Lower lobe of right lung (tissue), 2 donors: ENCODE results near the gene MAST2. TPM values are rescaled to one million over a fixed set of nuclear protein-coding genes. Genes with fewer than 3 reads are reported as not detected.

Source experiments
- ATAC-seq, 2 donors: fragments of 200-7000 bp; cut with Tn5 transposase; one replicate each; pipeline ENCODE4 v1.9.1; 2020 to 2022; ENCODE audit warnings: mild to moderate bottlenecking in 2 of 2, moderate library complexity in 2 of 2
- DNase-seq: peaks from one replicate; pipeline ENCODE4 v3.0.0-alpha.2; 2020
- H3K27ac ChIP-seq: fragments of 200-600 bp; one replicate; pipeline ENCODE4 v1.8.0; 2022
- H3K27me3 ChIP-seq: fragments of 200-600 bp; one replicate; pipeline ENCODE4 v1.8.0; 2022; ENCODE audit warnings: low read depth
- H3K36me3 ChIP-seq: fragments of 200-600 bp; one replicate; pipeline ENCODE4 v1.8.0; 2022; ENCODE audit warnings: mild to moderate bottlenecking
- H3K4me1 ChIP-seq: fragments of 200-600 bp; one replicate; pipeline ENCODE4 v1.8.0; 2022
- H3K4me3 ChIP-seq: fragments of 200-600 bp; one replicate; pipeline ENCODE4 v1.8.0; 2022; ENCODE audit warnings: mild to moderate bottlenecking
- H3K9me3 ChIP-seq: fragments of 200-600 bp; one replicate; pipeline ENCODE4 v1.8.0; 2022
- intact Hi-C: fragments of 100-400 bp; cut with DNase I; formaldehyde crosslinking; loops from one replicate; pipeline ENCODE4 v1.11.0; 2022
- total RNA-seq: library from RNA; stranded (reverse); fragmentation: NEBNext Ultra II Directional; extraction: Animal tissue kit (Norgen Biotek cat#: 25700); gene quantifications from one replicate; pipeline ENCODE4 v1.2.1, GENCODE V29; 2021
- TF ChIP-seq, protein P1 (sequence below): fragments of 200-600 bp; IDR thresholded peaks from one replicate; pipeline ENCODE4 v1.8.0; 2022; ENCODE audit warnings: antibody characterized with exemption, mild to moderate bottlenecking
- donor health status: DM: no; HTN: yes; CAD: no; lungs with severe emphysema.

MAST2 gene
- total RNA-seq, 1 donor from 2014 or later, result 25.8 TPM

DNA sequence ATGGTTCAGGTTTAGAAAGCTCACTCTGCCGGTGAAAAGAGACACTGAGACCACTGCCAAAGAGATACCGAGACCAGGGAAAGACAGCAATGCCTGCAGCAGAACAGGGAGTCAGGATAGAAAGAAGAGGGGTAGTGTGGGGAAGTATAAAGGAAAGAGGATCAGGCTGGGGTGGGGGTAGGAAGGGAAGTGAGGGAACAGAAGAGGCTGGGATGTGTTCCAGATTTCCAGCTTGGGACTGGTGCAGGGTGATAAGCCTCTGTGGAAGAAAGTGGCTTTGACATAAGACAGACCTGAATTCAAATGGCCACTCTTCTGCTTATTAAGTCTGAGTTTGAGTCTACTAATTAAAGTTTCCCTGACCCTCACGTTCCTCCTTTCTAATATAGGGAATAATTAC is 223.1 kb downstream of the MAST2 start:
- Histone ChIP-seq H3K4me1 (no peaks in the 10 kb centered on the region), H3K27ac (no peak overlapping the region), H3K27me3 (no peaks in the 10 kb centered on the region), H3K4me3 (no peak overlapping the region), H3K9me3 (no peaks in the 10 kb centered on the region), H3K36me3 (peaks cover 65% of the 10 kb centered on the region)
- no peak for DNase-seq
- ATAC-seq, result no peak
- intact Hi-C loops, result no loop called here
- TF ChIP-seq, protein P1, sequence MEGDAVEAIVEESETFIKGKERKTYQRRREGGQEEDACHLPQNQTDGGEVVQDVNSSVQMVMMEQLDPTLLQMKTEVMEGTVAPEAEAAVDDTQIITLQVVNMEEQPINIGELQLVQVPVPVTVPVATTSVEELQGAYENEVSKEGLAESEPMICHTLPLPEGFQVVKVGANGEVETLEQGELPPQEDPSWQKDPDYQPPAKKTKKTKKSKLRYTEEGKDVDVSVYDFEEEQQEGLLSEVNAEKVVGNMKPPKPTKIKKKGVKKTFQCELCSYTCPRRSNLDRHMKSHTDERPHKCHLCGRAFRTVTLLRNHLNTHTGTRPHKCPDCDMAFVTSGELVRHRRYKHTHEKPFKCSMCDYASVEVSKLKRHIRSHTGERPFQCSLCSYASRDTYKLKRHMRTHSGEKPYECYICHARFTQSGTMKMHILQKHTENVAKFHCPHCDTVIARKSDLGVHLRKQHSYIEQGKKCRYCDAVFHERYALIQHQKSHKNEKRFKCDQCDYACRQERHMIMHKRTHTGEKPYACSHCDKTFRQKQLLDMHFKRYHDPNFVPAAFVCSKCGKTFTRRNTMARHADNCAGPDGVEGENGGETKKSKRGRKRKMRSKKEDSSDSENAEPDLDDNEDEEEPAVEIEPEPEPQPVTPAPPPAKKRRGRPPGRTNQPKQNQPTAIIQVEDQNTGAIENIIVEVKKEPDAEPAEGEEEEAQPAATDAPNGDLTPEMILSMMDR, result no peak

DNA sequence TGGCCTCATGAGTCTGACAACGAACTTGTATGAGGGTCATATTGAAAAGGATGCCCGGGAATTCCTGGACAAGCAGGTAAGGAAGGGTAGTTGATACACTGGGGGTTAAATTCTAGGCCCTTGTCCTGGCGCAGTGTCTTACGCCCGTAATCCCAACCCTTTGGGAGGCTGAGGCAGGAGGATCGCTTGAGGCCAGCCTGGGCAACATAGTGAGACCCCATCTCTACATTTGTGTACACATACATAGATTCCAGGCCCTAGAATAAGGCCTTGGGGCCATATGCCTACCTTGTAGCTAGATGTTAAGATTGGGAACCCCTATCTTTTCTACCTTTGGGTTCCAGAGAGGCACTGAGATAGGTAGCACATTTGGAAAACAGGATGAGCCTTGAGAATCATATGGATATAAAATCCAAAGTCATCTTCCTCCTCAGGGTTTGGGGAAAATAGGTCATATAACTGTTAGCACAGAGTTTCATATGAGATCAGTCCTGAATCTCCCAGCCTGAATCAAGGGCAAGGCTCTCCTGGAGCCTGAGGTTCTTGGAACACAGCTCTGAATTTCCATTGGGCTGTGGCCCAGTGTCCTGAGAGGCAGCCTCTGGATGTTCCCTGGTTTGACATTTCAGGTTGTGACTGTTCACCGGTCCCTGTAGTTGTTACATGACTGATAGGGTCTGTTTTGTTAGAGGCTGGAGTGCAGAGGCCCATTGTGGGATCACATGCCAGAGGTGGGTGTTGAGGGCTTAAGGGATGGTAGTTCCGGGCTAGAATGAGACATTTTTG is 224.6 kb downstream of the MAST2 start:
- no peak for ATAC-seq
- Histone ChIP-seq H3K27ac (no peak overlapping the region), H3K9me3 (no peaks in the 10 kb centered on the region), H3K4me1 (no peaks in the 10 kb centered on the region), H3K36me3 (peaks cover 63% of the 10 kb centered on the region), H3K4me3 (no peak overlapping the region), H3K27me3 (no peaks in the 10 kb centered on the region)
- DNase-seq, result no peak
- intact Hi-C loops, result no loop called here
- TF ChIP-seq, protein P1, result no peak

DNA sequence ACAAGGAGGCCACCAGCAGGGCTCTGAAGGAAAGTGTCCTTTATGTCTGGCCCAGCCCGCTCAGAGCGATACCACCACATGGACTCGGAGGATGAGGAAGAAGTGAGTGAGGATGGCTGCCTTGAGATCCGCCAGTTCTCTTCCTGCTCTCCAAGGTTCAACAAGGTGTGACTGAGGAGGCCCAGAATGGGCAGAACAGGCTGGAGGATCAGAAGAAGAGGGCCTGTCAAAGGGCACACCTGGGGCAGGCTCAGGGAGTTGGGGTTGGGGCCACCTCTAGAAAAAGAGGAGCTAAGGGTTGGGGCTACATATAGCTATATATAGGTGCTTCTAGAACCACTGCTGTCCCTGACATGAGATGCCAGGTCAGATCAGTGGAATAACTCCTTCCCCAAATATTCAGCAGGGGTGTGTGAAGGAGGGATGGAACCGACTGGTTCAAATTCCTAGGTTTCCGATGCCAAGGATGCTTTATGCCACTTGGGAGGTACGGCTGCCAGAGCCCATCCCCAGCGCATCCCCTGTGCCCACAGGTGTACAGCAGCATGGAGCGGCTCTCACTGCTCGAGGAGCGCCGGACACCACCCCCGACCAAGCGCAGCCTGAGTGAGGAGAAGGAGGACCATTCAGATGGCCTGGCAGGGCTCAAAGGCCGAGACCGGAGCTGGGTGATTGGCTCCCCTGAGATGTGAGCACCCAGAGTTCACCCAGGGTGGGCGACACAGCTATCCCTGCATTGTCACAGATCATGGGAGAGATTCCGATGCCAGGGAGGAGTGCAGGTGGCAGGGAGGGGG is 226.9 kb downstream of the MAST2 start:
- intact Hi-C loops, result no loop called here

DNA sequence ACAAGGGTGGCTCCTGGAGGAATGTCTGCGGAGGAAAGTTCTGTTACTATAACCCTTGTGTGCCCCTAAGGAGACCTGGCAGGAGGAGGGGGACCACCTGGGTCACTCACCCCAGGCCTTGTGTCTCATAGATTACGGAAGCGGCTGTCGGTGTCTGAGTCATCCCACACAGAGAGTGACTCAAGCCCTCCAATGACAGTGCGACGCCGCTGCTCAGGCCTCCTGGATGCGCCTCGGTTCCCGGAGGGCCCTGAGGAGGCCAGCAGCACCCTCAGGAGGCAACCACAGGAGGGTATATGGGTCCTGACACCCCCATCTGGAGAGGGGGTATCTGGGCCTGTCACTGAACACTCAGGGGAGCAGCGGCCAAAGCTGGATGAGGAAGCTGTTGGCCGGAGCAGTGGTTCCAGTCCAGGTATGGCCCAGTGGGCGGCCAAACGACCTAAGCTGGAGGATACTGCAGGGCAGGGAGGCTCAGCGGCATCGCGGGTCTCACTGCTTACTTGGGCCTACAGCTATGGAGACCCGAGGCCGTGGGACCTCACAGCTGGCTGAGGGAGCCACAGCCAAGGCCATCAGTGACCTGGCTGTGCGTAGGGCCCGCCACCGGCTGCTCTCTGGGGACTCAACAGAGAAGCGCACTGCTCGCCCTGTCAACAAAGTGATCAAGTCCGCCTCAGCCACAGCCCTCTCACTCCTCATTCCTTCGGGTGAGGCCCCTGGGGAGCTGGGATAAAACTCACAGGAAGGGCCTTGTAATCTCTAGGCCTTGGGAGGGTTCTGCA is 227.7 kb downstream of the MAST2 start:
- TF ChIP-seq, protein P1, result no peak
- ATAC-seq (no peak), DNase-seq (no peak)
- intact Hi-C loops, result no loop called here
- Histone ChIP-seq H3K4me1 (no peaks in the 10 kb centered on the region), H3K27me3 (no peaks in the 10 kb centered on the region), H3K4me3 (no peak overlapping the region), H3K27ac (no peak overlapping the region), H3K9me3 (no peaks in the 10 kb centered on the region), H3K36me3 (peaks cover 56% of the 10 kb centered on the region)

More for the DNA sequence above, 226.9 kb downstream of the MAST2 start:
- Histone ChIP-seq H3K27ac (no peak overlapping the region), H3K4me1 (no peaks in the 10 kb centered on the region), H3K36me3 (peaks cover 56% of the 10 kb centered on the region), H3K27me3 (no peaks in the 10 kb centered on the region), H3K4me3 (no peak overlapping the region), H3K9me3 (no peaks in the 10 kb centered on the region)
- DNase-seq (no peak), ATAC-seq (no peak)
- TF ChIP-seq, protein P1, result no peak
